Right renal cortex interstitium (tissue), 3 donors: ENCODE data around the gene ADAM17. TPM values are rescaled to one million over a fixed set of nuclear protein-coding genes. Genes with fewer than 3 reads are reported as not detected.

ENCODE experiments used
- DNase-seq, 3 donors: peaks; one replicate each; pipeline ENCODE4 v3.0.0-alpha.2; 2013; ENCODE audit warnings: low read depth in 3 of 3, low spot score in 2 of 3
- polyA plus RNA-seq, 3 donors: library from polyadenylated mRNA; unstranded; fragments of 120-200 nt; gene quantifications; one replicate each; pipeline ENCODE4 v1.2.1, GENCODE V29; 2013; ENCODE audit not compliant: insufficient read length in 3 of 3

ADAM17 gene
- polyA plus RNA-seq, 3 donors: 38.6 to 41.7 (median 39.6) TPM

GRCh38 chr2:9474361-9475057, 81.1 kb downstream of the ADAM17 start, which contains the start of gene IAH1:
Gene IAH1 (plus strand): TSS chr2:9474551. CDS start chr2:9474567, 16 bp downstream.
- peak in 2 of 3 donors; percentile 18 to 19 for DNase-seq

GRCh38 chr2:9473985-9474360, 81.7 kb downstream of the ADAM17 start:
- peak in 1 of 3 donors; percentile 13 for DNase-seq

GRCh38 chr2:9473308-9473984, 82.2 kb downstream of the ADAM17 start:
- DNase-seq: peak in 2 of 3 donors; percentile 5 to 18

- no peak for DNase-seq
Measured at GRCh38 chr2:9472511-9472910, 83.1 kb downstream of the ADAM17 start.

GRCh38 chr2:9471206-9471605, 84.4 kb downstream of the ADAM17 start:
- DNase-seq: no peak

GRCh38 chr2:9467687-9468086, 87.9 kb downstream of the ADAM17 start:
- no peak for DNase-seq

- no peak for DNase-seq
Measured at GRCh38 chr2:9466147-9466683, 89.4 kb downstream of the ADAM17 start.

GRCh38 chr2:9465170-9465569, 90.5 kb downstream of the ADAM17 start:
- no peak for DNase-seq

- DNase-seq: no peak
Measured at GRCh38 chr2:9463698-9464034, 92.0 kb downstream of the ADAM17 start.

- DNase-seq: no peak
Measured at GRCh38 chr2:9462886-9463697, 92.5 kb downstream of the ADAM17 start.

GRCh38 chr2:9462313-9462712, 93.3 kb downstream of the ADAM17 start:
- no peak for DNase-seq

GRCh38 chr2:9461079-9461478, 94.6 kb downstream of the ADAM17 start:
- no peak for DNase-seq

GRCh38 chr2:9460441-9461017, 95.1 kb downstream of the ADAM17 start:
- DNase-seq: no peak

GRCh38 chr2:9451231-9451630, 104.4 kb downstream of the ADAM17 start:
- DNase-seq: no peak

- DNase-seq: no peak
Measured at GRCh38 chr2:9445089-9445488, 110.5 kb downstream of the ADAM17 start.

GRCh38 chr2:9443526-9443925, 112.1 kb downstream of the ADAM17 start:
- no peak for DNase-seq

GRCh38 chr2:9441556-9441955, 114.1 kb downstream of the ADAM17 start:
- DNase-seq: no peak

- DNase-seq: no peak
Measured at GRCh38 chr2:9440058-9440727, 115.4 kb downstream of the ADAM17 start.

- no peak for DNase-seq
Measured at GRCh38 chr2:9439536-9439935, 116.1 kb downstream of the ADAM17 start.
